OCI-LY1 (cell line): Measurements from ENCODE around the gene CD300E.

Experiments used
- H2AFZ ChIP-seq: fragments of 200-600 bp; sonication (generic), shearing (Covaris generic); 2 replicates; pipeline ENCODE4 v1.6.0; 2014; ENCODE audit warnings: antibody characterized with exemption, mild to moderate bottlenecking, low read length
- H3F3A ChIP-seq: fragments of 200-600 bp; sonication (generic), shearing (Covaris generic); 2 replicates; pipeline ENCODE4 v1.6.0; 2014; ENCODE audit warnings: mild to moderate bottlenecking, antibody characterized with exemption, low read length, moderate library complexity; ENCODE audit not compliant: insufficient read depth
- H3K27ac ChIP-seq: fragments of 200-600 bp; sonication (generic); 2 replicates; pipeline ENCODE4 v1.5.1; 2014; ENCODE audit warnings: low read length, mixed run types, mild to moderate bottlenecking, low read depth; ENCODE audit not compliant: poor library complexity, severe bottlenecking
- H3K27me3 ChIP-seq: fragments of 200-600 bp; sonication (generic); 2 replicates; pipeline ENCODE4 v1.6.0; 2014; ENCODE audit warnings: antibody characterized with exemption, mild to moderate bottlenecking, low read length, moderate library complexity; ENCODE audit not compliant: insufficient read depth
- H3K36me3 ChIP-seq: fragments of 200-600 bp; sonication (generic); 2 replicates; pipeline ENCODE4 v1.6.1; 2014; ENCODE audit warnings: mild to moderate bottlenecking, antibody characterized with exemption, low read length, moderate library complexity, mixed read lengths; ENCODE audit not compliant: insufficient read depth
- H3K4me1 ChIP-seq: fragments of 200-600 bp; sonication (generic); 2 replicates; pipeline ENCODE4 v1.5.1; 2014; ENCODE audit warnings: mild to moderate bottlenecking, low read length, moderate library complexity; ENCODE audit not compliant: insufficient read depth, severe bottlenecking
- H3K4me2 ChIP-seq: fragments of 200-600 bp; sonication (generic), shearing (Covaris generic); 2 replicates; pipeline ENCODE4 v1.6.1; 2014; ENCODE audit warnings: low read length
- H3K4me3 ChIP-seq: fragments of 200-600 bp; sonication (generic); 2 replicates; pipeline ENCODE4 v1.5.1; 2014; ENCODE audit warnings: low read length, low read depth, mild to moderate bottlenecking, mixed read lengths; ENCODE audit not compliant: poor library complexity, severe bottlenecking
- H3K79me2 ChIP-seq: fragments of 200-600 bp; shearing (Covaris generic); 2 replicates; pipeline ENCODE4 v1.6.1; 2016; ENCODE audit warnings: mixed run types, low read length, mixed read lengths; ENCODE audit not compliant: insufficient read depth
- H3K9ac ChIP-seq: fragments of 200-600 bp; sonication (generic), shearing (Covaris generic); 2 replicates; pipeline ENCODE4 v1.6.1; 2014; ENCODE audit warnings: mild to moderate bottlenecking, low read length, mixed read lengths
- H3K9me2 ChIP-seq: fragments of 200-600 bp; sonication (generic), shearing (Covaris generic); 2 replicates; pipeline ENCODE4 v1.6.1; 2014; ENCODE audit warnings: low read depth, mild to moderate bottlenecking, low read length, mixed read lengths
- H3K9me3 ChIP-seq: fragments of 200-600 bp; shearing (Covaris generic); 2 replicates; pipeline ENCODE4 v1.6.1; 2014; ENCODE audit warnings: low read length, mixed read lengths
- H4K20me1 ChIP-seq: fragments of 200-600 bp; sonication (generic), shearing (Covaris generic); 2 replicates; pipeline ENCODE4 v1.6.0; 2016; ENCODE audit warnings: mild to moderate bottlenecking, low read length; ENCODE audit not compliant: insufficient read depth
- EZH2 ChIP-seq: fragments of 200-600 bp; sonication (generic), shearing (Covaris generic); IDR thresholded peaks from 2 replicates; pipeline ENCODE4 v1.8.0; 2017; ENCODE audit warnings: borderline replicate concordance, mixed run types, mild to moderate bottlenecking, antibody characterized with exemption, low read length, moderate library complexity, mixed read lengths
- TF ChIP-seq, protein P1 (sequence below): fragments of 200-600 bp; sonication (generic), shearing (Covaris generic); IDR thresholded peaks from 2 replicates; pipeline ENCODE4 v1.5.1; 2017; ENCODE audit warnings: mild to moderate bottlenecking, antibody characterized with exemption, low read length, moderate library complexity, mixed read lengths

CD300E gene

DNA sequence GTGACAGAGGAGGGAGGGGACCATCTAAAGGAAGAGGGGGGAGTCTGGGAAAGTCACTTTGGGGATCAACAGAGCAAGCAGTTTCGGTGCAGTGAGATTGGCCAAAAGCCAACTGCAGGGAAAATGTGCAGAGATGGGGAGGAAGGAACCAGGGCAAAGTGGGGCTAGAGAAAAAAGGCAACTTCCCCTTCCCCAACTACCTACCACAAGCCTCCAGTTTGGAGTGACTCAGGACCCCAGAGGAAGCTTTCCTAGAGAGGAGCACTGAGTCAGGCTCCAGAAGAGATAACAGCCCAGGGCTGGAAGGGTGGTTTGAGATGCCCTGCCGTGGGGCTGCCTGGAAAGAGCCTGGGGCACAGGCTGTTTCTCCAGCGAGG lies 24.5 kb downstream of the CD300E start:
- TF ChIP-seq, protein P1, sequence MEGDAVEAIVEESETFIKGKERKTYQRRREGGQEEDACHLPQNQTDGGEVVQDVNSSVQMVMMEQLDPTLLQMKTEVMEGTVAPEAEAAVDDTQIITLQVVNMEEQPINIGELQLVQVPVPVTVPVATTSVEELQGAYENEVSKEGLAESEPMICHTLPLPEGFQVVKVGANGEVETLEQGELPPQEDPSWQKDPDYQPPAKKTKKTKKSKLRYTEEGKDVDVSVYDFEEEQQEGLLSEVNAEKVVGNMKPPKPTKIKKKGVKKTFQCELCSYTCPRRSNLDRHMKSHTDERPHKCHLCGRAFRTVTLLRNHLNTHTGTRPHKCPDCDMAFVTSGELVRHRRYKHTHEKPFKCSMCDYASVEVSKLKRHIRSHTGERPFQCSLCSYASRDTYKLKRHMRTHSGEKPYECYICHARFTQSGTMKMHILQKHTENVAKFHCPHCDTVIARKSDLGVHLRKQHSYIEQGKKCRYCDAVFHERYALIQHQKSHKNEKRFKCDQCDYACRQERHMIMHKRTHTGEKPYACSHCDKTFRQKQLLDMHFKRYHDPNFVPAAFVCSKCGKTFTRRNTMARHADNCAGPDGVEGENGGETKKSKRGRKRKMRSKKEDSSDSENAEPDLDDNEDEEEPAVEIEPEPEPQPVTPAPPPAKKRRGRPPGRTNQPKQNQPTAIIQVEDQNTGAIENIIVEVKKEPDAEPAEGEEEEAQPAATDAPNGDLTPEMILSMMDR: no peak
- TF ChIP-seq EZH2: no peak
- Histone ChIP-seq H3K27me3 (no peaks in the 10 kb centered on the region), H3K36me3 (no peaks in the 10 kb centered on the region), H3K9ac (no peak overlapping the region), H3K4me2 (no peak overlapping the region), H3K79me2 (no peaks in the 10 kb centered on the region), H3K9me3 (no peaks in the 10 kb centered on the region), H3K4me3 (no peak overlapping the region), H3K27ac (no peak overlapping the region), H3K9me2 (no peaks in the 10 kb centered on the region), H3K4me1 (no peaks in the 10 kb centered on the region), H4K20me1 (no peaks in the 10 kb centered on the region), H2AFZ (no peak overlapping the region), H3F3A (no peaks in the 10 kb centered on the region)

DNA sequence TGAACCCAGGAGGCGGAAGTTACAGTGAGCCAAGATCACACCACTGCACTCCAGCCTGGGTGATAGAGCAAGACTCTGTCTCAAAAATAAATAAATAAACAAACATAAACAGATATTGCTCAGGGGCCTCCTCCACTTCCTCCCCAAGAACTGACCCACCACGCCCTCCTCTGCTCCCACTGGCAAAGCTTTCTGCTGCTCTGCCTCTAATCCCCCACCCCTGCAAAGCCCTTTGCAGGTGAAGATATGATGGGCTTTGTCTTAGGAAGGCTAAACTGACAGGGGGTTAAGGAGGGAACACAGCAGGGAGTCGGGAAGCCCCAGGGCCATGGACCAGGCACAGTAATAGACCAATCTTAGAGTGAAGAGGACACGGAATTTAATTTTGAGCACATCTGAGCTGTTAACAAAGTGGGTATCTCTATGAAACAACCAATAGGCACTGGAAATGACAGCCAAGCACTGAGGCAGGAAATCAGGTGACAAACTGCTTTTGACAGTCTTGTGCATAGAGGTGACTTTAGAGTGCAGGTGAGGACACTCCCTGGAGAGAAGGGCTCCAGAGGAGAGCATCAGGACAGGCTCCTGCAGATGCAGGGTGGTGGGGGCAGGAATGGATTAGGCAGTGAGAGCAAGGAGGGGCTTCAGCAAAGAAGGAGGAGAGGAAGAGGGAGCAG lies 25.1 kb downstream of the CD300E start:
- Histone ChIP-seq H3K4me3 (no peak overlapping the region), H4K20me1 (no peaks in the 10 kb centered on the region), H3F3A (no peaks in the 10 kb centered on the region), H3K36me3 (no peaks in the 10 kb centered on the region), H3K9ac (no peak overlapping the region), H3K4me1 (no peaks in the 10 kb centered on the region), H3K79me2 (no peaks in the 10 kb centered on the region), H3K9me3 (no peaks in the 10 kb centered on the region), H3K9me2 (no peaks in the 10 kb centered on the region), H3K27ac (no peak overlapping the region), H2AFZ (no peak overlapping the region), H3K27me3 (no peaks in the 10 kb centered on the region), H3K4me2 (no peak overlapping the region)
- no peak for TF ChIP-seq EZH2
- TF ChIP-seq, protein P1: no peak

DNA sequence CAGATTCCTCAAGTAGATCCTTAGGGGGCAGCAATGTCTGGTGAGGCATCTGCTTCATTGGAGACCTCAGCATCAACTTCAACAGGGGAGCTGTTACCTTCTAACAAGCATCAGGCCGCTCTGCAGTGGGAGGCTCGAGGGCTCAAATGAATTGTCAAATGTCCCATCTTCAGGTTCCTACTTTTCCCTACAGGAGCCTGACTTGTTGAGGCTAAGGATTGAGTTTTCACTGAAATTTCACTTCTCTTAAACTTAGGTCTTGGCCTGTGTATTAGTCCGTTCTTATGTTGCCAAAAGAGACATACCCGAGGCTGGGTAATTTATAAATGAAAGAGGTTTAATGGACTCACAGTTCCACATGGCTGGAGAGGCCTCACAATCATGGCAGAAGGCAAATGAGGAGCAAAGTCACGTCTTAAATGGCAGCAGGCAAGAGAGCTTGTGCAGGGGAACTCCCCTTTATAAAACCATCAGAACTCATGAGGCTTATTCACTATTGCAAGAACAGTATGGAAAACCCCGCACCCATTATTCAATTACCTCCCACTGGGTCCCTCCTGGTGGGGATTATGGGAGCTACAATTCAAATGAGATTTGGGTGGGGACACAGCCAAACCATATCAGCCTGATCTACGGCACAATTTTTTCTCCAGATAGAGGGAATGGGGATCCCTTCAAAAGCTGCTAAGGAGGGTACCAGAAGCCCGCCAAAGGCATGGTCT lies 26.3 kb downstream of the CD300E start:
- no peaks in the 10 kb centered on the region for H3K79me2 ChIP-seq

More for the DNA sequence above, 26.3 kb downstream of the CD300E start:
- H3K4me1 ChIP-seq: no peaks in the 10 kb centered on the region
- H3K9ac ChIP-seq: no peak overlapping the region
- H4K20me1 ChIP-seq: no peaks in the 10 kb centered on the region
- TF ChIP-seq EZH2: no peak
- TF ChIP-seq, protein P1: no peak
- H3K9me3 ChIP-seq: no peaks in the 10 kb centered on the region
- H3K27me3 ChIP-seq: no peaks in the 10 kb centered on the region
- H3F3A ChIP-seq: no peaks in the 10 kb centered on the region
- H3K4me2 ChIP-seq: no peak overlapping the region
- no peak overlapping the region for H3K27ac ChIP-seq
- H2AFZ ChIP-seq: no peak overlapping the region
- H3K36me3 ChIP-seq: no peaks in the 10 kb centered on the region
- H3K4me3 ChIP-seq: no peak overlapping the region
- no peaks in the 10 kb centered on the region for H3K9me2 ChIP-seq
